Measurements from ENCODE around the gene RSPH10B.
"Not testable (repeated sequence)": the region's sequence is repeated elsewhere in the genome, so short reads cannot be mapped to it uniquely, and the experiment has no call there.

Gene RSPH10B

DNA sequence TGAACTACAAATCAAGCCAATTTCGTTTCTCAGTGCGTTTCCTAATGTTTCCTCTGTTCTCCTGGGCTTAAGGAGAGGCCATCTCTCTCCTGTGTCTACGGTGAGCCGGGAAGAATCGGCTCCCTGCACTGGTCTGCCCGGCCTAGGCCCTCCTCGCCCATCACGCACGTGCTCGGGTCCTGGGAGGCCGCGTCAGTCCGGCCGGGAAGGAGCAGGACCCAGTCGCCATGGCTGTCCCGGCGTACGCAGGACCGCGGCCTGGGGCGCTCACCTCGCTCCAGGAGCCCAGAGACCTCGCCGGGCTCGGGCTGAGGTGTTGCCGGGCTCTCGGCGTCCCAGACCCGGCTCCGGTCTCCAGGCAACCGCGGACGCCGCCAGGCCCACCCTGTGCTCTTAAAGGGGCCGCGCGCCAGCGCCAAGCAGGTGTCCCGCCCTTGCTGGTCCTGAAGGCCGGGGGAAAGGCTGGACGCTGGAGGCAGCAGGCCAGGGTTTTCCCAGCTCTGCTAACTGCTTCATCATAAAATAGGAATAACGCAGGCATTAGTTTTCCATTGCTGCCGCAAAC, at the start of gene RSPH10B:
Gene RSPH10B (minus strand): TSS at position 343 of the 565 bp plus-strand sequence. CDS start 3,573 bp downstream, outside the sequence.
- not testable (repeated sequence) for DNase-seq

DNA sequence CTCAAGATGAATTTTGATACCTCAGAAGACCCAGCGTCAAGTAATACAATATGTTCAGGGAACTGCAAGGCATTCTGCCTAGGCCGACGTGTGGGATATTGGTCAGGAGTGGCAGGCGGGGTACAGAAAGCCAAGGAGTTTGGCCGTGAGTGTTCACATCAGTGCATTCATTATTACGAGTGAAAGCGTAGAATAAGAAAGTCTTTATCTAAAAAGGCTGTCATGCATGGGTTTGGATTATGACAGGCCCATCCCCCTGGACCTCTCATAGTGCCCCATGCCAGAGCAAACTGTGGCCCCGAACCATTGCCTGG, 46.1 kb upstream of the RSPH10B start:
- DNase-seq, result no peak

DNA sequence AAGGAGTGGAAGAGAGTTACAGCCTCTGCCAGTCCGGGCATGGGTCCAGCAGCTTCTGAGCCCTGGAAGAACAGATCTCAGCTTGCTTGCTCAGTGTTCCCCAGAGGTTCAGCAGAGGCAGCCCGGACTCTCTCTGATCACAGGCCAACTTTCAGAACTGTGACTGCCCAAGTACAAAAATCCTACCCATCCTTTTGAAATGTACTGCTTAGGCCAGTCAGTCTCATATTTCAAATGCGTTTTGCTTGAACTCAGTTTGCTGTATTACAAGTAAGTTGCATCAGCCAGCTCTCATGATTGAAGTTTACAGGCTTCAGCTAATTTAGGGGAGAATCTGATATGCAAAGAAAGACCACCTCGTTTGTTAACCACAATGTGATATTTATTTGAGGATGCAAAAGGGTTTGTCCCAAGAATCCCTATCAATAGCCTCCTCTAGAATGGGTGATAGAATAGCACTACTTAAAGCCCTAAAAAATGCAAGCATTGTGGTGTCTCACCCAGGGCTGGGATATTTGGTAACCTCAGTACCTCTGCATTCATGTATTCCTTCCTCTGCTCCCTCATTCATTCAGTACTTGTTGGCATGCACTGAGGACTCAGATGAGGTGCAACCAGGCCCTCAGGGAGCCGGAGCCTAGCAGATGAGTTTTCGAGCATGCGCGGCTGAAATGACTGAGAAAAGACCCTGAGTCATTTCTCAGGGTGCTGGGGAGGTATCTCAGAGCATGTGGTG, 45.6 kb upstream of the RSPH10B start:
- DNase-seq, result no peak

DNA sequence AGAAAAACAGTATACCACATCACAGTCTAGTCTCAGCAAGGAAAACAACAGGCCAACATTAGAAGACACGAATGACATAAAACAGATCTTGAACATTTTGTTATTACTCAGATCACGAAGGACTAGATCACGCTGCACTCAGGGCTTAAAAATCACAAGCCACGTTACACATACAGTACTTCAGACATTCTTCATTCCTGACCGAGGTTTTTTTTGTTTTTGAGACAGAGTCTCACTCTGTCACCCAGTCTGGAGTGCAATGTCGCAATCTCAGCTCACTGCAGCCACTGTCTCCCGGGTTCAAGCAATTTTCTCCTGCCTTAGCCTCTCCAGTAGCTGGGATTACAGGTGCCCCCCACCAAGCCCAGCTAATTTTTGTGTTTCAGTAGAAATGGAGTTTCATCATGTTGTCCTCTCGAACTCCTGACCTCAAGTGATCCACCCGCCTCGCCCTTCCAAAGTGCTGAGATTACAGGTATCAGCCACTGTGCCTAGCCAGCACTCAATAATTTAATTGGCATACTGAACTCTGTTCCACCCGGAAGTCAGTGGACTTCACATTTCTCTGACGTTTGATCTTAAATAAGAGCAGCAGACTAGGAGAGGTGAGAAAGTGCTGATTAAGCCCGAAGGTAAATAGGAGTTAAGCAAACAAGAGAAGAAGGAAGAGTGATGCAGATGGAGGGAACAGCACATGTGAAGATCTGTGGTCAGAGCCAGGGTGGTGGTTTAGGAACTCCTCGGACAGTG, 42.0 kb upstream of the RSPH10B start:
- no peak for DNase-seq

DNA sequence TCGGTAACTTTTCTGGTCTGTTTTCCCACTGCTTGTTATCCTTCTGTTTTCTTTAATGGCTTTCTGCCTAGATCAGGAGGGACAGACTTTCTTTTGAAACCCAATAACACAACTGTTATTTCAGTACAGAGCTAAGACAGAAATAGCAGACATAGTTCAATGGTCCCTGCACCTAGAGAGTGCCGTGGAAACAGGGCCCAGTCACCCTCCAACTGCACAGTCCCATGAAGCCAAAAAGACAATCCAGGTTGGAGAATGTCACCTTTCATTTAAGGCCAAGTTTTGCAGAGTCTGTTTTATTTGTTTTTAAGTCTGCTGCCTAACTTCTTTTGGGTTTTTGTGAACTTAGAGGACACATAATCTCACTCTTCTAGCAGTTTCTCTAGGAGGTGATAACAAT, 41.1 kb upstream of the RSPH10B start:
- no peak for DNase-seq

DNA sequence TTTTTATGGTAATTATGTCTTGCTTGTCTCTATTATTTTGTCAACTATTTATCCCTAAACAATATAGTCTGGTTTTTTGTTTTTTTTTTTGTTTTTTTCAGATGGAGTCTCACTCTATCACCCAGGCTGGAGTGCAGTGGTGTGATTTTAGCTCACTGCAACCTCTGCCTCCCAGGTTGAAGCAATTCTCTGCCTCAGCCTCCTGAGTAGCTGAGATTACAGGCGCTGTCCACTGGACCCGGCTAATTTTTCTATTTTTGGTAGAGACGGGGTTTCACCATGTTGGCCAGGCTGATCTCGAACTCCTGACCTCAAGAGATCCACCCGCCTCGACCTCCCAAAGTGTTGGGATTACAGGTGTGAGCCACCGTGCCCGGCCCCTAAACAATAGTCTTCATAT, 39.9 kb upstream of the RSPH10B start:
- DNase-seq, result not testable (repeated sequence)

DNA sequence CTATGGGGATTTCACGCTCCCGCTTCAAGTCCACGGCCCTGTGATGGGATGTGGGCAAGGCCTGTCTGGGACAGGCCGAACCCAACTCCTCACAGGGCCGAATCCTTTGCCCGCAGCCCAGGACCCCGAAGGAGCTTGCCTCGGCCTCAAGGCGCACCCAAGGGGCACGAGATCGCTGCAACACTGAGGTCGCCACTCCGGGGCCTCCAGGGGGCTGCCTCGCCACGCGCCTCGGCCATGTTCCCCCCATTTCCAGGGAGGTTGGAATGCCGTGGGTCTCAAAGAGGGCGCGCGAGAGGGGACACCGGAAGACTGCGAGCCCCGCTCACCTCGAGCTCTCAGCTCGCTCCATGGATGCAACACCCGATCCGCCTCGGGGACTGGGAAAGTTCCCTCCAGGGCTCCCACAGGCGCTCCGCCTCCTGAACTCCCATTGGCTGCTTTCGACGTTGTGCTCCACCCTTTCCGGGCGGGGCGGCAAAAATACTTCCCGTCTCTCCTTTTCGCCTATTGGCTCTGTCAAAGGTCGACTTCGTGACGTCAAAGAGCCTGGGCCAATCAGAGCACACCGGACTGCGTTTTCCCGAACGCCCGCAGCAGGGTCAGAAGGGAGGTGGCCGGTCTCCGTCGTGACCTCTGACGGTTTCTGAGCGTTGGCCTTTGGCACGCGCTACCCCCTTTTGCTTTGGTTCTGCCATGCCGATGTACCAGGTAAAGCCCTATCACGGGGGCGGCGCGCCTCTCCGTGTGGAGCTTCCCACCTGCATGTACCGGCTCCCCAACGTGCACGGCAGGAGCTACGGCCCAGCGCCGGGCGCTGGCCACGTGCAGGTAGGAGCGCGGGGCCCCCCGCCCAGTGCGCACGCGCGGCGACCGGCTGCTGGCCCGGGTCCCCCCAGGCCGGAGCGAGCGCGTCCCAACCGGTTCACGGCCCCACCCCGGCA, 38.5 kb upstream of the RSPH10B start, which contains the start of the genes AIMP2 and PMS2:
Gene AIMP2 (plus strand): TSS at position 605 of the 944 bp plus-strand sequence. CDS start 92 bp downstream, at position 697.
Gene PMS2 (minus strand): TSS at position 382 of the 944 bp plus-strand sequence. CDS start 30 bp downstream, at position 352.
- peak; percentile 99 for DNase-seq

DNA sequence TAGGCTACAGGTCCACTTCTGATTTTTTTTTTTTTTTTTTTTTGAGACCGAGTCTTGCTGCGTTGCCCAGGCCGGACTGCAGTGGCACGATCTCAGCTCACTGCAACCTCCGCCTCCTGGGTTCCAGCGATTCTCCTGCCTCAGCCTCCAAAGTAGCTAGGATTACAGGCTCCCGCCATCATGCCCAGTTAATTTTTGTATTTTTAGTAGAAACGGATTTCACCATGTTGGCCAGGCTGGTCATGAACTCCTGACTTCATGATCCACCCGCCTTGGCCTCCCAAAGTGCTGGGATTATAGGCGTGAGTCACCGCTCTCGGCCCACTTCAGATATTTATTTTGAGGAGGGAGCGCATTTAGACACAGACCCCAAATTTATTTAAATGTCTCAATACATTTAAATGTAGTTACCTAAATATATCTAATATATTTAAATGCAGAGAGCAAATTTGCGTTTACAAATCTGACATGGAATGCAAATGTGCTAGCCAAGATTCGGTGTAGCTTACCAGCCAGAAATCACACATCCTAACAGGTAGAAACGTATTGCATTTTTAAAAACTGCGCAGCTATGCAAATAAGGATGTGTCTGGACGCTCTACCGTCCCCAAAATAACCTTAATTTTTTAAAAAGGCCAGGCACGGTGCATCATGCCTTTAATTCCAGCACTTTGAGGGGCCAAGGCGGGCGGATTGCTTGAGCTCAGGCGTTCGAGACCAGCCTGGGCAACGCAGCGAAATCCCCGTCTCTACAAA, 37.5 kb upstream of the RSPH10B start:
- not testable (repeated sequence) for DNase-seq

DNA sequence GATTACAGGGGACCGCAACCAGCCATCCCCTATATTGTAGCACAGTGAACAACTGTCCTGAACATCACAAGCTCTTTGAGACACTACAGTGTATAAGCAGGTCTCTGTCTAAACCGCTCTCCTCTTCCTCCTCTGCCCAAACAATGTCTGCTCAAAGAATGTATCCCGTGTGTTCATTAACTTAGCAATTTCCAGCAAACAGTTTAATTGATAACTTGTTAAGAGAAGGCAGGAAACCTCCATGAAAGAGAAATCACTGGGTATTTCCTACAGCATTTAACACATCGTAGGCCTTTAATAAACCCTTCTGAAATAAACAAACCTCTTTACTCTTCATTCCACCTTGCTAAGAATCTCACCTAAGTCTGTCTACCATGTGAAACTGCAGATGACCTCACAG, 36.9 kb upstream of the RSPH10B start:
- DNase-seq, result no peak

DNA sequence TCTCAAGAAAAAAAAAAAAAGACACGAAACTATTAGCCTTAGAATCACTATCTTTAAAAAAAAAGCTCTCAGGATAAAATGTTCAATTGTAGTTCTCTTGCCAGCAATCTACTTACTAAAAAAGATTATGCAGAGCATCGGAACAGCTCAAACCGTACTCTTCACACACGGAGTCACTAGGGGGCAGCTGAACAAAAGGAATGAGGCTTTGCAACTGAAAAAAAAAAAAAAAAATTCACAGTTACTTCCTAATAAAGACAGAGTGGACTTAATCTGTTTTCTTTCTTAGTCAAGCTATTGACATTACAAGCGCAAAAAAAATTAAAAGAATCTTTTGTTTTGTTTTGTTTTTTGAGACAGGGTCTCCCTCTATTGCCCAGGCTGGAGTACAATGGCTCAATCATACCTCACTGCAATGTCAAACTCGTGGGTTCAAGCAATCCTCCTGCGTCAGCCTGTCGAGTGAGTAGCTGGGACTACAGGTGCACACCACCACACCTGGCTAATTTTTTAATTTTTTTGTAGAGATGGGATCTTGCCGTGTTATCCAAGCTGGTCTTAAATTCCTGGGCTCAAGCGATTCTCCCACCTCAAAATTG, 26.8 kb upstream of the RSPH10B start:
- peak; percentile 79 for DNase-seq

DNA sequence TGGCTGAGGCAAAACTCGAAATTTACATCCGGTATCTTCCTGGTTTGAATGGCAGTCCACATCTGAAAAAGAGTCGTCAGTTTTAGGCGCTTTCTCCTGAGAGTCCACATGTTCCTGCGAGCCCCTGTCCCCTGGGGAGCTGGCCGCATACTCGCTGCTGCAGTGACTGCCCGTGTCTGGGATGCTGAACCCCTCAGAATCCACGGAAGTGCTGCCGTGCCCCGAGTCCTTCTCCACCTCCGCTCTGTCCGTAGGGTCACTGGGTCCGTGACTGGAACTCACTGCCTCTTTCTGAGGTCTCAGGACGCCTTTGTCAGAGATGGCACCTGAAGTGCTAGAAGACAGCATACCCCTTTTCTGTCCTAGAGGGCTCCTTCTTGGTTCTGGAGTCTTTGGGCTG, 16.6 kb upstream of the RSPH10B start:
- not testable (repeated sequence) for DNase-seq

DNA sequence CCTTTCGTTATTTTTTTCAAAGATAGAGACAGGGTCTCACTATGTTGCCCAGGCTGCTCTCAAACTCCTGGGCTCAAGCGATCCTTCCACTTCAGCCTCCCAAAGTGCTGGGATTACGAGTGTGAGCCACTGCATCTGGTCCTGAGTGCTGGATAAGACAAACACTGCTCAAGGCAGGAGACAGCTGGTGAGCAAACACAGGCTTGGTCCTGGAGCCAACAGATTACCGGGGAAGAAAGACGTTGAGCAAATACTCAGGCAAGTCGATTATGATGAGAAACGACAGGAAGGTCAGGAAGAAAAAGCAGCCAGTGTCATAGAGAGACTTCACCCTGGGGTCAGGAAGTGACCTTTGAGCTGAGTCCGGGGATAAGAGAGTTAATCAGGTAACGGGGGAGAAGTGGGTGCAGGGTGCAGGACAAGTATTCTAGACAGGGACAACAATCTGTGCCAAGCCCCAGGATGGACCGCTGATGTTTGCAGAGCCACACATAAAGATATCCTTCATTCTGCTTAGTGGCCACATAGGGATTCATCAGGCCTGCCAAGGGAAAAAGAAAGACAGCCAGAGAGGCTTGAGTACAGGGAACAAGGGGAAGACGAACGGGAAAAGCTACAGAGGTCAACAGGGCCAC, 9.3 kb upstream of the RSPH10B start:
- DNase-seq, result not testable (repeated sequence)

DNA sequence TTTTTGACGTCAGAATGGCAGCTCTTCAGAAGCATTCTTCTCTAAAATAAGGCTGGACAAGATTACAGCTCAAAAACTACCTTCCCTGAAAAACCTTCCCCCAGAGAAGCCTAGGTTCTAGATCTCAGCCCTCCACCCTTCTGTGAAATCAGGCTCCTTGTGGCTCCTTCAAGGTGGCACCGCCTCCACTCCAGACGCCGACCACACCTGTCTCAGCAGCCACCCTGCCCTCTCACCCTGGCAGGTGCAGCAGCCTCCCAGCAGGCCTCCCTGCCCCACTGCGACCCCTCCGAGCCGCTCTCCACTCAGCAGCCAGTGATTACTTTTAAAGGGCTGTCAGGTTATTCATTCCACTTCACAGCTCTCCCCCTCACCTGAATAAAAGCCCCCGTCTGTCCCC, 3.1 kb upstream of the RSPH10B start:
- DNase-seq, result not testable (repeated sequence)

DNA sequence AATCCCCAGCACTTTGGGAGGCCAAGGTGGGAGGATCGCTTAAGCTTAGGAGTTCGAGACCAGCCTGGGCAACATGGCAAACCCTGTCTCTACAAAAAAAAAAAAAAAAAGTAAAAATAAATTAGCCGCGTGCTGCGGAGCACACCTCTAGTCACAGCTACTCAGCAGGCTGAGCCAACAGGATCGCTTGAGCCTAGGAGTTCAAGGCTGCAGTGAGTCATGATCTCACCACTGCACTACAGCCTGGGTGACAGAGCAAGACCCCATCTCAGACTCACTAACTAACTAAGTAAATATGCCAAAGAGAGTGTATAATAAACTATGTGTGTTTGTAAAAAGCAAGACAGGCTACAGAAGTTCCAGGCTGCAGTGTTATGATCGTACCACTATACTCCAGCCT, 6.7 kb downstream of the RSPH10B start:
- not testable (repeated sequence) for DNase-seq

DNA sequence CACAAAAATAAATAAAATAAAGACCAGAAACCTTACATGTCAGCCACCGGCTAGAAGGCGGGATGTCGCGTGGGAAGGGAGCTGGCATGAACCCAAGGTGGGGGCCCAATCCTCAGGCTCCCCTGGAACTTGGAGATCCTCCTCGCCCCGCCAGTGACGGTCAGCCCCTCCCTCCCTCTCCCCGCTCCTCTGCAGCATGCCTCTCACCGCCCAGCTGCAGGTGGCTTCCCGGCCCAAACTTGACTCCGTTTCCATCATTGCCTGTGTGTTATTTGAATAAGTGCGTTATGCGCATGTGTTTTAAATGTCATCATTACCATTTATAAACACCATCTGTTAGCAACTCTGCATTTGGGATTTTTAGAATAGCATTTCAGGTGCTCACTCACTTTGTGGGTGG, 7.3 kb downstream of the RSPH10B start:
- not testable (repeated sequence) for DNase-seq

DNA sequence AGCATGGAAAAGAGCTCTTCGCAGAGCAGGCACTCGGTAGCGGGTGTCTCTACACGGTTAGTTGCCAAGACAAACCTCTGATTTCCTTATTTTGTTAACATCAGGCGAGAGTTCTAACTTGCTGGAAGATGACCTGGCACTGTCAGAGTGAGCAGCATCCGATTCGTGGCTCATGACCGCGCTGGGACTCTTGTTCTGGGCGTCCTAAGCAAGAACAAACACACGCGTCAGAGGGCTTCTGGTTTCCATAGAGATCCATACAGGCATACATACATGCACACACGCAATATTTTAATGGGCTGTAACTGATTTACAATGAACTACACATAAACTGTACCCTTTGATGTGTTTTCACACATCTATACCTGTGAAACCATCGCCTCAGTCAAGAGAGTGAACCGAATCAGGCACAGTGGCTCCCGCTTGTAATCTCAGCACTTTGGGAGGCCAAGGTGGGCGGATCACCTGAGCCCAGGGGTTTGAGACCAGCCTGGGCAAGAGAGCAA, 35.5 kb downstream of the RSPH10B start:
- not testable (repeated sequence) for DNase-seq

DNA sequence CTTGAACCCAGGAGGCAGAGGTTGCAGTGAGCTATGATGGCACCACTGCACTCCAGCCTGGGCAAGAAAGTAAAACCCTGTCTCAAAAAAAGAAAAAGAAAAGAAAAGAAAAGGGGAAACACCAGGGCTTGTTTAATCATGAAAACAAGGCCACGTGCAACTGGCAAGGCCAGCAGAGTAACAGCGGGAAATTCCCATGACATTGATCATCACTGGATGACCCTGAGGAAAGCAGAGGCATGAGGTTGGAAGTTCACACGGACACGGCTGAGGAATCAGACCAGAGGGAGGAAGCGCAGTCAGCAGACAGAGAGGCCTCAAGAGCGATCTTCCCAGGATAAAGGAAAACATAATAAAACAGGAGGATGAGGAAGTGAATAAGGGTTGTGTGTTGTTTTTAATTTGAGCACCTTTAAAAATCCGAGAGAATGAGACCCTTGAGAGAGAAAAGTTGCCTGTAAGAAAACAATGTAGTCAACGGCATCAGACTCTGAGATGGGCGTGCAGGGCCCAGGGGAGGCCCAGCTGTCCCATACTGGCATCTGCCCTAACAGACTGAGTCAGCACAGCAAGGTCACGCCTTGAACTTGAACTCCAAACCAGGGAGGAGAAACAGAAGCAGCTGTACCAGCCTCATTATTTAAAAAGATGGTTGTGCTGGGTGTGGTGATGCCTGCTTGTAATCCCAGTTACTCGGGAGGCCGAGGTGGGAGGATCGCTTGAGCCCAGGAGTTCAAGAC, 38.4 kb downstream of the RSPH10B start:
- DNase-seq, result not testable (repeated sequence)

DNA sequence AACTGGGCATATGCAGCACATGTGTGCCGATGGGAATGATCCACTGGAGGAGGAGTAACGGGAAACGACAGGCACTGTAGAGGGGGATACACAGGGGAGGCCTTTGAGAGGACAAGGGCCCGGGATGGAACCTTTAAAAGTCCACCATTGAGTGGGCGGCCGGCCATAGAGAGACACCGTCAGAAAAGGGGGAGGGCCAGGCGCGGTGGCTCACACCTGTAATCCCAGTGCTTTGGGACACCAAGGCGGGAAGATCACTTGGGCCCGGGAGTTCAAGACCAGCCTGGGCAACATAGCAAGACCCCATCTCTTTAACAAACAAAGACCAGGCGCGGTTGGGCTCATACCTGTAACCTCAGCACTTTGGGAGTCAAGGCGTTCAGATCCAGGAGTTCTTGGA, 39.2 kb downstream of the RSPH10B start:
- not testable (repeated sequence) for DNase-seq

DNA sequence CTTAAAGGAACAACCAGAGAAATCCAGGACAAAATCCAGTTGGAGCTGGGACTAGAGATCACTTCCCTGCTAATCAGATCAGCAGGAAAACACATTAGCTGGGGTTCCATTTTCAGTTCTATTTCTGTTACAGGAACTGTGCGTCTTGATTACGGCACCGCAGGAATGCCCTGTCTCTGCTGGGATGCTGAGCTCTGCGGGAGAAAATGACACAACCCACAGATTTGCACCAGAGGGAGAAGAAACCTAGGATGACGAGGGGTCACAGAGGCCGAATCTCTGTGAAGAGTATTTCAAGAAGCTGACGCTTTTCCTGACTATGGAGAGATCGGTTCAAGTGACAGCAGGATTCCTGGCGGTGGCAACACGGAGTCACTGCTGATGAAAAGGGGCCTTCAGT, 40.2 kb downstream of the RSPH10B start:
- not testable (repeated sequence) for DNase-seq
